Kidney glomerular epithelial cell (primary cell): ENCODE data around the gene NPFFR1.
A peak's percentile ranks its signal among the peaks of the same experiment; 100 is the strongest.

Experiments used
- DNase-seq: peaks from one replicate; lab custom pipeline; 2025; lab: John Stamatoyannopoulos, UW

Gene NPFFR1

GRCh38 chr10:70285476-70285831 is 1.6 kb upstream of the NPFFR1 start:
- DNase-seq, result no peak

GRCh38 chr10:70284542-70285475 is 1.0 kb upstream of the NPFFR1 start:
- no peak for DNase-seq

- DNase-seq, result no peak
These were observed 746 bp downstream of the NPFFR1 start for GRCh38 chr10:70283071-70283444.

GRCh38 chr10:70281609-70282008 is 2.2 kb downstream of the NPFFR1 start:
- no peak for DNase-seq

GRCh38 chr10:70280099-70280498 is 3.7 kb downstream of the NPFFR1 start:
- DNase-seq, result no peak

GRCh38 chr10:70277396-70278030 is 6.3 kb downstream of the NPFFR1 start:
- DNase-seq, result no peak

GRCh38 chr10:70274643-70275042 is 9.2 kb downstream of the NPFFR1 start:
- DNase-seq, result no peak

GRCh38 chr10:70272925-70273316 is 10.9 kb downstream of the NPFFR1 start:
- no peak for DNase-seq

GRCh38 chr10:70271996-70272924 is 11.5 kb downstream of the NPFFR1 start:
- DNase-seq, result no peak

GRCh38 chr10:70270952-70271351 is 12.9 kb downstream of the NPFFR1 start:
- DNase-seq, result no peak

- no peak for DNase-seq
These were observed 14.1 kb downstream of the NPFFR1 start for GRCh38 chr10:70269741-70270140.

GRCh38 chr10:70268376-70268775 is 15.4 kb downstream of the NPFFR1 start:
- no peak for DNase-seq

- peak; percentile 87 for DNase-seq
These were observed 16.5 kb downstream of the NPFFR1 start for GRCh38 chr10:70267161-70267933.

- DNase-seq, result no peak
These were observed 17.1 kb downstream of the NPFFR1 start for GRCh38 chr10:70266701-70267100.

GRCh38 chr10:70266056-70266455 is 17.7 kb downstream of the NPFFR1 start:
- DNase-seq, result no peak

- peak; percentile 14 for DNase-seq
These were observed 18.6 kb downstream of the NPFFR1 start for GRCh38 chr10:70265032-70265689.

GRCh38 chr10:70260734-70261133 is 23.1 kb downstream of the NPFFR1 start:
- DNase-seq, result no peak

- DNase-seq, result no peak
These were observed 23.5 kb downstream of the NPFFR1 start for GRCh38 chr10:70260259-70260658.

GRCh38 chr10:70258216-70258615 is 25.6 kb downstream of the NPFFR1 start:
- DNase-seq, result peak; percentile 91

- DNase-seq, result peak; percentile 91
These were observed 26.0 kb downstream of the NPFFR1 start for GRCh38 chr10:70257816-70258215.

- no peak for DNase-seq
These were observed 27.3 kb downstream of the NPFFR1 start for GRCh38 chr10:70256463-70256862.
